Fibroblast of lung (primary cell): Measurements from ENCODE around the gene XYLT1. TPM values are rescaled to one million over a fixed set of nuclear protein-coding genes. Genes with fewer than 3 reads are reported as not detected.
"Not testable (repeated sequence)": the region's sequence is repeated elsewhere in the genome, so short reads cannot be mapped to it uniquely, and the experiment has no call there.

ENCODE experiments used
- DNase-seq, 2 donors: peaks; one replicate each; pipeline versions ENCODE4 v3.0.0 to v3.0.0-alpha.2; 2010; ENCODE audit warnings: low read depth in 2 of 2
- H2AFZ ChIP-seq: 2 replicates; pipeline ENCODE4 v1.5.1; 2012; ENCODE audit warnings: low read length, control low read depth, inconsistent platforms
- H3K27ac ChIP-seq: 2 replicates; pipeline ENCODE4 v1.5.1; 2011; ENCODE audit warnings: low read length, control low read depth; ENCODE audit not compliant: insufficient read depth
- H3K27me3 ChIP-seq: 2 replicates; pipeline ENCODE4 v1.5.1; 2011; ENCODE audit warnings: mild to moderate bottlenecking, low read length; ENCODE audit not compliant: control insufficient read depth, insufficient read depth
- H3K36me3 ChIP-seq: 2 replicates; pipeline ENCODE4 v1.5.1; 2011; ENCODE audit warnings: low read length; ENCODE audit not compliant: control insufficient read depth, insufficient read depth
- H3K4me1 ChIP-seq: 2 replicates; pipeline ENCODE4 v1.5.1; 2011; ENCODE audit warnings: low read length; ENCODE audit not compliant: control insufficient read depth, insufficient read depth; ENCODE audit errors: extremely low read depth
- H3K4me2 ChIP-seq: 2 replicates; pipeline ENCODE4 v1.5.1; 2011; ENCODE audit warnings: low read length, control low read depth; ENCODE audit not compliant: insufficient read depth; ENCODE audit errors: extremely low read depth
- H3K4me3 ChIP-seq, 4 experiments: fragments of 200-600 bp in 1 of 4; sonication (generic) in 1 of 4; replicated peaks in 1 of 4; 2 replicates each; pipeline ENCODE4 v1.5.1; 2011 to 2016; ENCODE audit warnings: low read length in 4 of 4, low read depth in 3 of 4, mild to moderate bottlenecking in 3 of 4, control low read depth in 2 of 4, inconsistent platforms in 1 of 4, mixed read lengths in 1 of 4; ENCODE audit not compliant: insufficient read depth in 1 of 4; ENCODE audit errors: control extremely low read depth in 1 of 4
- H3K79me2 ChIP-seq: 2 replicates; pipeline ENCODE4 v1.5.1; 2012; ENCODE audit warnings: mild to moderate bottlenecking, low read length, inconsistent platforms; ENCODE audit not compliant: control insufficient read depth, insufficient read depth
- H3K9ac ChIP-seq: 2 replicates; pipeline ENCODE4 v1.5.1; 2011; ENCODE audit warnings: mild to moderate bottlenecking, low read length, control low read depth; ENCODE audit not compliant: insufficient read depth
- H3K9me3 ChIP-seq: 2 replicates; pipeline ENCODE4 v1.5.1; 2012; ENCODE audit warnings: low read depth, low read length; ENCODE audit not compliant: control insufficient read depth, insufficient read depth
- H4K20me1 ChIP-seq: 2 replicates; pipeline ENCODE4 v1.5.1; 2011; ENCODE audit warnings: low read length; ENCODE audit not compliant: control insufficient read depth, insufficient read depth; ENCODE audit errors: extremely low read depth
- EZH2 ChIP-seq: IDR thresholded peaks from 2 replicates; pipeline ENCODE4 v1.5.1; 2012; ENCODE audit warnings: low read length, control low read depth, mild to moderate bottlenecking; ENCODE audit errors: missing control alignments
- polyA plus RNA-seq, 2 donors: library from polyadenylated mRNA; depleted of rRNA in 1 of 2; stranded (reverse) in 1 of 2; unstranded in 1 of 2; fragments of >200 nt; gene quantifications; 2 replicates each; pipeline ENCODE4 v1.2.1, GENCODE V29; 2011 to 2012; ENCODE audit warnings: missing spikeins in 1 of 2
- total RNA-seq: library from RNA; depleted of rRNA; stranded (reverse); fragments of >200 nt; gene quantifications from 2 replicates; pipeline ENCODE4 v1.2.1, GENCODE V29; 2014
- TF ChIP-seq, protein P1 (sequence below), 2 donors: IDR thresholded peaks in 1 of 2; conservative IDR thresholded peaks in 1 of 2; 1 replicate in 1 of 2; 2 replicates in 1 of 2; pipeline ENCODE4 v1.5.1; 2011 to 2012; ENCODE audit warnings: low read length in 2 of 2, control low read depth in 1 of 2, inconsistent platforms in 1 of 2, low read depth in 1 of 2, mild to moderate bottlenecking in 1 of 2

XYLT1 gene
- total and polyA plus RNA-seq, 2 donors (not counting 1 experiment from before 2014, with no cell fraction given), result 9.3 to 21.8 TPM

DNA sequence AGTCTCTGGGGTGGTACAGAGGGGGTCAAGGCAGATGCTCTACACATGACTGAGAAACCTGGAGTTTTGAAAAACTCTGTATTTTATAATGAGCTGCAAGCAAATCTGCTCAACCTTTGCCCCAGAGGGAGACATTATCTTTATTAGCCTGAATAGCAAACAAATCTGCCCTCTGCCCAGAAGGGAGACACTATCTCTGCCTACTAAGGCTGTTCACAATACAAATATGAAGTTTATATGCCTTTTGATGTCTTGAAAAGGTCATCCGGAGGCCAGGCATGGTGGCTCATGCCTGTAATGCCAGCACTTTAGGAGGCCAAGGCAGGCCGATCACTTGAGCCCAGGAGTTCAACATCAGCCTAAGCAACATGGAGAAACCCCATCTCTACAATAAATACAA is 11.0 kb upstream of the XYLT1 start:
- no peaks in the 10 kb centered on the region for H3K79me2 ChIP-seq
- H2AFZ ChIP-seq, result no peak overlapping the region
- no peaks in the 10 kb centered on the region for H4K20me1 ChIP-seq
- no peaks in the 10 kb centered on the region for H3K9me3 ChIP-seq
- no peak for TF ChIP-seq EZH2
- TF ChIP-seq, protein P1, sequence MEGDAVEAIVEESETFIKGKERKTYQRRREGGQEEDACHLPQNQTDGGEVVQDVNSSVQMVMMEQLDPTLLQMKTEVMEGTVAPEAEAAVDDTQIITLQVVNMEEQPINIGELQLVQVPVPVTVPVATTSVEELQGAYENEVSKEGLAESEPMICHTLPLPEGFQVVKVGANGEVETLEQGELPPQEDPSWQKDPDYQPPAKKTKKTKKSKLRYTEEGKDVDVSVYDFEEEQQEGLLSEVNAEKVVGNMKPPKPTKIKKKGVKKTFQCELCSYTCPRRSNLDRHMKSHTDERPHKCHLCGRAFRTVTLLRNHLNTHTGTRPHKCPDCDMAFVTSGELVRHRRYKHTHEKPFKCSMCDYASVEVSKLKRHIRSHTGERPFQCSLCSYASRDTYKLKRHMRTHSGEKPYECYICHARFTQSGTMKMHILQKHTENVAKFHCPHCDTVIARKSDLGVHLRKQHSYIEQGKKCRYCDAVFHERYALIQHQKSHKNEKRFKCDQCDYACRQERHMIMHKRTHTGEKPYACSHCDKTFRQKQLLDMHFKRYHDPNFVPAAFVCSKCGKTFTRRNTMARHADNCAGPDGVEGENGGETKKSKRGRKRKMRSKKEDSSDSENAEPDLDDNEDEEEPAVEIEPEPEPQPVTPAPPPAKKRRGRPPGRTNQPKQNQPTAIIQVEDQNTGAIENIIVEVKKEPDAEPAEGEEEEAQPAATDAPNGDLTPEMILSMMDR (conservative IDR thresholded peaks at IDR 0.05 in 1 of 2, IDR thresholded peaks at IDR 0.05 in 1 of 2; ENCODE audit: low read depth in 1 of 2, low read length in 2 of 2), result no peak
- H3K4me2 ChIP-seq, result no peak overlapping the region
- no peaks in the 10 kb centered on the region for H3K36me3 ChIP-seq
- no peak for DNase-seq
- no peak overlapping the region for H3K9ac ChIP-seq
- H3K27me3 ChIP-seq, result peaks cover 4% of the 10 kb centered on the region
- no peak overlapping the region for H3K27ac ChIP-seq
- no peaks in the 10 kb centered on the region for H3K4me1 ChIP-seq
- no peak overlapping the region for H3K4me3 ChIP-seq

DNA sequence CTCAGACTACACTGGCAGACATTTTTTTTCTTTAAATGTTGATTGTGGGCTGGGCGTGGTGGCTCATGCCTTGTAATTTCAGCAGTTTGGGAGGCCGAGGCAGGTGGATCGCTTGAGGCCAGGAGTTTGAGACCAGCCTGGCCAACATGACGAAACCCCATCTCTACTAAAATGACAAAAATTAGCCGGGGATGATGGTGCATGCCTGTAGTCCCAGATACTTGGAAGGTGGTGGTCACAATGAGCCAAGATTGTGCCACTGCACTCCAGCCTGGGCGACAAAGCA is 6.4 kb upstream of the XYLT1 start:
- DNase-seq, H3K4me2 ChIP-seq, H3K36me3 ChIP-seq, H3K4me1 ChIP-seq, H3K9ac ChIP-seq, H3K27me3 ChIP-seq, H3K79me2 ChIP-seq, H2AFZ ChIP-seq, H3K9me3 ChIP-seq, H4K20me1 ChIP-seq, H3K27ac ChIP-seq, H3K4me3 ChIP-seq: not testable (repeated sequence)

DNA sequence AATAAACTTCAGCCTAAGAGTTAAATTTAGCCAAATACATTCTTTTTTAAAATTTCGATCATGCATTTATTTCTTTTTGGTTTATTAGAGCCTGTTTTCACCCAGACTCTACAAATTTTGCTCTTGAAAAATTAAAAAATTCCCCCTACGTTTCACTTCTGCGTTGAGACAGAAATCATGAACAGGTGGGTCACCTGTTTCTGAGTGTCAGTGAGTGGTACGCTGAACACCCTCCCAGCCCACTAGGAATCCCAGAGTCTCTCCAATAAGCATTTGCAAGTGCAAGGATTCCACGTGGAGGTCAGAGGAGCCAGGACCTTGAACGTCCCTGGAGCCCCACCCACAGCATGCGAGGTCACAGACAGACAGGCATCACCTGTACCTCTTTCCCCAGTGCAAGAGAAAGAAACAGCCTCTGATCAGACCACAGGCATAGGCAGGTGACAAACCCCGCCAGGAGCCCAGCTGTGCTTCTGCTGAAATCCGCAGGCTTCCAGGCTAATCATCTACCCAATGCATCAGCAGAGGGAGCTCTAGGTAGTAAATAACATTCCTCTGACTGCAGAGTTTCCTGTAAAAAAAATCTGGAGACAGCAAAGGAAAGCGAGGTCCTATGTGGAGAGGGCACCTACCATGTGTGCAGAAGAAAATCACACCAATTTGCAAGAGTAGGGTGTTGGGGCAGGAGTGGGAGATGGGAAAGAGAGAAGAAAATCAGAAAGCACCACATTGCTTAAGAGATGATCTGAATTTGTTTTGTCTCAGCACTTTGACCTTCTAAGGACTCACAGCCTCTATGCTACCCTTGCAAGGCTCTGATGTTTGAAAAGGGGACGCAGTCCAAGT is 5.9 kb upstream of the XYLT1 start:
- Histone ChIP-seq H2AFZ (no peak overlapping the region), H4K20me1 (no peaks in the 10 kb centered on the region), H3K79me2 (no peaks in the 10 kb centered on the region), H3K9me3 (no peaks in the 10 kb centered on the region), H3K4me2 (no peak overlapping the region), H3K36me3 (no peaks in the 10 kb centered on the region), H3K27ac (no peak overlapping the region), H3K4me3 (no peak overlapping the region), H3K4me1 (peaks cover 7% of the 10 kb centered on the region), H3K9ac (no peak overlapping the region), H3K27me3 (peaks cover 4% of the 10 kb centered on the region)
- peak; percentile 71 to 74 for DNase-seq
- TF ChIP-seq, protein P1 (conservative IDR thresholded peaks at IDR 0.05 in 1 of 2, IDR thresholded peaks at IDR 0.05 in 1 of 2; ENCODE audit: low read depth in 1 of 2, low read length in 2 of 2), result peak; percentile 71 to 75
- TF ChIP-seq EZH2, result no peak
